ENCODE results near the gene ST6GALNAC6. TPM values are rescaled to one million over a fixed set of nuclear protein-coding genes. Genes with fewer than 3 reads are reported as not detected.

Gene ST6GALNAC6
- total and polyA plus RNA-seq, 2 of the 8 experiments (the other 6 are each of a cell fraction or from before 2014, with no cell fraction given): 43.7 to 64.4 TPM

GRCh38 chr9:127929625-127929979, 30.2 kb upstream of the ST6GALNAC6 start:
- peak overlapping the region; percentile 35; the same call in 1 of the 2 replicates for H2BK5ac ChIP-seq (ENCODE audit: low read depth, low read length)
- H3K4me2 ChIP-seq (ENCODE audit: insufficient read depth in 1 of 2, low read depth in 2 of 2, low read length in 2 of 2): peak overlapping the region; percentile 73 to 76
- no peak overlapping the region for H4K5ac ChIP-seq (ENCODE audit: insufficient read length, low read depth, low read length)
- no peak overlapping the region for H3K27ac ChIP-seq (ENCODE audit: low read depth, low read length)
- H3K9ac ChIP-seq (replicated peaks in 1 of 4; ENCODE audit: extremely low read depth in 1 of 4, low read depth in 3 of 4, low read length in 3 of 4): no peak overlapping the region; a peak in 1 of 7 replicates
- no peak for DNase-seq (ENCODE audit: low read depth in 1 of 2, low spot score in 2 of 2)
- 0 out of 2 replicates have a peak overlapping the region, but pooled peaks have one; percentile 0 for H4K8ac ChIP-seq (ENCODE audit: extremely low read depth, insufficient read depth, low read length)
- H2BK120ac ChIP-seq (replicated peaks; ENCODE audit: low read depth, low read length): no peak overlapping the region
- no peak for TF ChIP-seq BRCA1 (IDR thresholded peaks at IDR 0.05; ENCODE audit: low read depth, low read length)
- no peaks in the 10 kb centered on the region for H3K79me1 ChIP-seq (ENCODE audit: low read depth, low read length)
- peaks cover 0 to 18% (median 16%) of the 10 kb centered on the region in 4 experiments; a peak in 6 of 7 replicates for H3K27me3 ChIP-seq (replicated peaks in 1 of 4; ENCODE audit: control insufficient read depth in 3 of 4, extremely low read depth in 1 of 4, insufficient read depth in 3 of 4, low read length in 3 of 4)
- H3K9me3 ChIP-seq (ENCODE audit: insufficient read depth in 2 of 2, low read depth in 1 of 2, low read length in 1 of 2): no peaks in the 10 kb centered on the region
- H2BK12ac ChIP-seq (ENCODE audit: low read depth, low read length): peak overlapping the region; percentile 32; the same call in 1 of the 2 replicates
- WGBS, 2 experiments (ENCODE audit: extremely low coverage in 1 of 2, insufficient coverage in 1 of 2, insufficient read length in 1 of 2, insufficient replicate concordance in 2 of 2, low coverage in 1 of 2, low lambda C conversion rate in 2 of 2, missing lambda C conversion rate in 1 of 2): 81% methylated on average over 10 of the region's 10 CpGs; no CpG with 5 or more reads in 1 of the 2 experiments
- peak overlapping the region; percentile 97; the same call in 1 of the 2 replicates for H2AK5ac ChIP-seq (ENCODE audit: low read depth, low read length)
- H3K18ac ChIP-seq (ENCODE audit: extremely low read depth, low read length): no peak overlapping the region
- no peak overlapping the region for H3K14ac ChIP-seq (ENCODE audit: insufficient read length)
- H3K56ac ChIP-seq (replicated peaks; ENCODE audit: insufficient read length, low read depth, low read length): no peak overlapping the region
- H2BK20ac ChIP-seq (ENCODE audit: low read length): 0 out of 2 replicates have a peak overlapping the region, but pooled peaks have one; percentile 48
- peak overlapping the region; percentile 72; the same call in 1 of the 2 replicates for H2BK15ac ChIP-seq (ENCODE audit: low read length)
- ChIA-PET POLR2A (ENCODE audit: partially characterized antibody) (interaction anchor here (0.9 to 1.5 kb wide), 9 partner anchors 8 to 474 kb away, joined by 3 to 6 read pairs (median 4); partner anchors contain the start of gene EEIG1), CTCF (ENCODE audit: partially characterized antibody) (interaction anchor here (0.9 to 8.1 kb wide), 6 partner anchors 8 to 125 kb away, joined by 3 to 68 read pairs (median 6); partner anchors contain the start of gene EEIG1)
- no peaks in the 10 kb centered on the region for H3K79me2 ChIP-seq (ENCODE audit: control insufficient read depth in 1 of 2, insufficient read depth in 2 of 2, low read length in 2 of 2)
- no peak overlapping the region for H4K91ac ChIP-seq (replicated peaks; ENCODE audit: insufficient read length, low read length)
- FAIRE-seq: no peak
- H3K23me2 ChIP-seq (ENCODE audit: low read depth, low read length): peaks cover 20% of the 10 kb centered on the region; the same call in 1 of the 2 replicates
- H3K23ac ChIP-seq (ENCODE audit: insufficient read length): no peak overlapping the region
- H3K4me1 ChIP-seq (replicated peaks in 1 of 4; ENCODE audit: control insufficient read depth in 3 of 4, insufficient read depth in 4 of 4, low read length in 3 of 4): peaks cover 13 to 24% (median 20%) of the 10 kb centered on the region in 4 experiments
- H3K4me3 ChIP-seq (ENCODE audit: extremely low read depth in 1 of 4, insufficient read depth in 2 of 4, low read depth in 3 of 4, low read length in 4 of 4): peak overlapping the region in 3 of 4 experiments; percentile 49 to 62 (median 54); a peak in 3 of 8 replicates
- no peak overlapping the region for H2AFZ ChIP-seq (ENCODE audit: low read length)
- no peaks in the 10 kb centered on the region for H3K36me3 ChIP-seq (ENCODE audit: control insufficient read depth in 2 of 4, insufficient read depth in 4 of 4, low read length in 3 of 4)
- H4K20me1 ChIP-seq (replicated peaks in 1 of 2; ENCODE audit: control insufficient read depth in 1 of 2, insufficient read depth in 2 of 2, low read length in 2 of 2): peaks cover 0 to 4% of the 10 kb centered on the region in 2 experiments
- no peak overlapping the region for H3K4ac ChIP-seq (replicated peaks; ENCODE audit: insufficient read length, low read depth, low read length)
